ENCODE measurements around the gene FOXP2.

Gene FOXP2

DNA sequence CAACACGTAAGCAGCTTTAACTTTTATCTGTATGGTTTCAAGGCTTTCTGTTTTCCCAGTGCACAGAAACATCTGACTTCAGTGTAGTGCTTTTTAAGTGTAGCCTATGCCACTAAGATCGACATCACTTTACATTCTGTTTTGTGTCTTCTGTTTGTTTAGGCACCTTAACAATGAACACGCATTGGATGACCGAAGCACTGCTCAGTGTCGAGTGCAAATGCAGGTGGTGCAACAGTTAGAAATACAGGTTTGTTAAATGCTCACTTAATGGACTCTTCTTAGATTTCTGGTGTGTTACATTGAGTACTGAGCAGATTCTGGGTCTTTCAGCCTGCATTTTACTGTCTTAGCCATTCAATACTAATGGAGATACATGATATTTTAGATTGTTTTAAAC is 237.4 kb downstream of the FOXP2 start:
- H3K27ac ChIP-seq (ENCODE audit: low read length): no peak overlapping the region
- no peak overlapping the region for H3K9ac ChIP-seq (ENCODE audit: low read depth, low read length)
- TF ChIP-seq, protein P1, sequence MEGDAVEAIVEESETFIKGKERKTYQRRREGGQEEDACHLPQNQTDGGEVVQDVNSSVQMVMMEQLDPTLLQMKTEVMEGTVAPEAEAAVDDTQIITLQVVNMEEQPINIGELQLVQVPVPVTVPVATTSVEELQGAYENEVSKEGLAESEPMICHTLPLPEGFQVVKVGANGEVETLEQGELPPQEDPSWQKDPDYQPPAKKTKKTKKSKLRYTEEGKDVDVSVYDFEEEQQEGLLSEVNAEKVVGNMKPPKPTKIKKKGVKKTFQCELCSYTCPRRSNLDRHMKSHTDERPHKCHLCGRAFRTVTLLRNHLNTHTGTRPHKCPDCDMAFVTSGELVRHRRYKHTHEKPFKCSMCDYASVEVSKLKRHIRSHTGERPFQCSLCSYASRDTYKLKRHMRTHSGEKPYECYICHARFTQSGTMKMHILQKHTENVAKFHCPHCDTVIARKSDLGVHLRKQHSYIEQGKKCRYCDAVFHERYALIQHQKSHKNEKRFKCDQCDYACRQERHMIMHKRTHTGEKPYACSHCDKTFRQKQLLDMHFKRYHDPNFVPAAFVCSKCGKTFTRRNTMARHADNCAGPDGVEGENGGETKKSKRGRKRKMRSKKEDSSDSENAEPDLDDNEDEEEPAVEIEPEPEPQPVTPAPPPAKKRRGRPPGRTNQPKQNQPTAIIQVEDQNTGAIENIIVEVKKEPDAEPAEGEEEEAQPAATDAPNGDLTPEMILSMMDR (IDR thresholded peaks at IDR 0.05; ENCODE audit: borderline replicate concordance, extremely low read depth, low read length, poor library complexity, severe bottlenecking): no peak
- TF ChIP-seq EZH2 (IDR thresholded peaks at IDR 0.05; ENCODE audit: borderline replicate concordance, low read depth, low read length, severe bottlenecking): no peak
- no peaks in the 10 kb centered on the region for H3K4me1 ChIP-seq (ENCODE audit: insufficient read depth, low read length)
- no peak overlapping the region for H2AFZ ChIP-seq (ENCODE audit: low read depth, low read length)
- H3K27me3 ChIP-seq (ENCODE audit: insufficient read depth, low read length, poor library complexity): no peaks in the 10 kb centered on the region
- ATAC-seq (ENCODE audit: insufficient read depth, low read depth) (no peak), DNase-seq (no peak)
- H3K36me3 ChIP-seq (ENCODE audit: insufficient read depth, low read length): no peaks in the 10 kb centered on the region
- H4K20me1 ChIP-seq (ENCODE audit: insufficient read depth, low read length): no peaks in the 10 kb centered on the region
- H3K9me3 ChIP-seq (ENCODE audit: insufficient read depth, low read length, severe bottlenecking): no peaks in the 10 kb centered on the region
- H3K4me2 ChIP-seq (ENCODE audit: insufficient read depth, low read length): no peak overlapping the region
- H3K4me3 ChIP-seq (ENCODE audit: low read depth in 1 of 2, low read length in 2 of 2): no peak overlapping the region
- H3K79me2 ChIP-seq (ENCODE audit: insufficient read depth, low read length): no peaks in the 10 kb centered on the region

DNA sequence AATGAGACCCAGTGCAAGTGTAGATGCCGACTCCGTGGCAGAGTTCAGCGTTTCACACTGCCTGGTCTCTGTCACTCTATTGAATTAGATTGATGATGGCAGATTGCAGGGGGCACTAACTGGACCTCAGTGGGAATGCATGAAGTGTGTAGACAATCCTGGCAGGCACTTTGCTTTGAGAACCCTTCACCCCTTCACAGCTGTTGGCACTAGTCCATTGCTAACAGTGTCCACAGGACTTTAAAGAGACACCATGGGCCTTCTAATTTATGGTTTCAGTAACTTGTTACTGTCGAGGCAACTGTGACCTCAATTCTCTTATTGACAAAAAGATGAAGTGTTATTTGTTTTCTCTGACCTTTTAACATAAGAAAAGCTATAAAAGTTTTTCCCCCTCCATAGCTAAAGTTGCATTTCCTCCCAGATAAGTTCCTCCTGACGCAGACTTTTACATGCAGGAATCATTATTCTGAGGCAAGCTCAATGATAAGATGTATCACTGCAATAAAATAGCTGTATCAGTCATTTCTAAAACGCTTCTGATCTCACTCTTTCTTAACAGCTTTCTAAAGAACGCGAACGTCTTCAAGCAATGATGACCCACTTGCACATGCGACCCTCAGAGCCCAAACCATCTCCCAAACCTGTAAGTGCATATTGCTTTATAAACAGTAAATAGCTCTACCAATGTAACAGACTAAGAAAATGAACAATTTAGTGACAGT is 238.9 kb downstream of the FOXP2 start:
- Histone ChIP-seq H3K9ac (ENCODE audit: low read depth, low read length) (no peak overlapping the region), H4K20me1 (ENCODE audit: insufficient read depth, low read length) (no peaks in the 10 kb centered on the region), H3K9me3 (ENCODE audit: insufficient read depth, low read length, severe bottlenecking) (no peaks in the 10 kb centered on the region), H3K36me3 (ENCODE audit: insufficient read depth, low read length) (no peaks in the 10 kb centered on the region), H3K4me2 (ENCODE audit: insufficient read depth, low read length) (no peak overlapping the region), H3K79me2 (ENCODE audit: insufficient read depth, low read length) (no peaks in the 10 kb centered on the region), H3K4me3 (ENCODE audit: low read depth in 1 of 2, low read length in 2 of 2) (no peak overlapping the region), H3K27ac (ENCODE audit: low read length) (no peak overlapping the region), H3K27me3 (ENCODE audit: insufficient read depth, low read length, poor library complexity) (no peaks in the 10 kb centered on the region), H3K4me1 (ENCODE audit: insufficient read depth, low read length) (no peaks in the 10 kb centered on the region), H2AFZ (ENCODE audit: low read depth, low read length) (no peak overlapping the region)
- DNase-seq: no peak
- no peak for TF ChIP-seq EZH2 (IDR thresholded peaks at IDR 0.05; ENCODE audit: borderline replicate concordance, low read depth, low read length, severe bottlenecking)
- TF ChIP-seq, protein P1 (IDR thresholded peaks at IDR 0.05; ENCODE audit: borderline replicate concordance, extremely low read depth, low read length, poor library complexity, severe bottlenecking): no peak
- no peak for ATAC-seq (ENCODE audit: insufficient read depth, low read depth)

DNA sequence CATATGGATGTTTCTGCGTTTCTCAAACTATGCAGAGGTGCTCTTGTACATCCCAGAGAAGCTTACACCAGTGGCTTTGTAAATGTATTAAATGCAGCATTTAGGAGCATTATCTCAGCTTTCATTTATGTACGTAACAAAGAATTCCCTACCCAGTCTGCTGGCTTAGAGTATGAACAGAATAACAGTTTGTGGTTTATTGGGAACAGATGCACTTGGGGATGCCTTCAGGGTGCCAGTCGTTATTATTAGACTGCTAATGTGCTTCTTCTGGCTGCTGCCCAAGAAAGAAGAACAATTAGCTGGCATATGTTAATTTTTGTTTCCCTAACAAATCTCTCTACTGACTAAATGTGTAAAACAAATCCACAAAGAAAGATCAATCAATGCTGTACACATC is 241.9 kb downstream of the FOXP2 start:
- no peak for DNase-seq

More for the DNA sequence above, 241.9 kb downstream of the FOXP2 start:
- Histone ChIP-seq H3K27me3 (ENCODE audit: insufficient read depth, low read length, poor library complexity) (no peaks in the 10 kb centered on the region), H3K4me3 (ENCODE audit: low read depth in 1 of 2, low read length in 2 of 2) (no peak overlapping the region), H3K4me2 (ENCODE audit: insufficient read depth, low read length) (no peak overlapping the region), H3K4me1 (ENCODE audit: insufficient read depth, low read length) (no peaks in the 10 kb centered on the region), H3K79me2 (ENCODE audit: insufficient read depth, low read length) (no peaks in the 10 kb centered on the region), H3K36me3 (ENCODE audit: insufficient read depth, low read length) (no peaks in the 10 kb centered on the region), H2AFZ (ENCODE audit: low read depth, low read length) (no peak overlapping the region), H3K9me3 (ENCODE audit: insufficient read depth, low read length, severe bottlenecking) (no peaks in the 10 kb centered on the region), H3K9ac (ENCODE audit: low read depth, low read length) (no peak overlapping the region), H3K27ac (ENCODE audit: low read length) (no peak overlapping the region), H4K20me1 (ENCODE audit: insufficient read depth, low read length) (no peaks in the 10 kb centered on the region)
- TF ChIP-seq EZH2 (IDR thresholded peaks at IDR 0.05; ENCODE audit: borderline replicate concordance, low read depth, low read length, severe bottlenecking): no peak
- TF ChIP-seq, protein P1 (IDR thresholded peaks at IDR 0.05; ENCODE audit: borderline replicate concordance, extremely low read depth, low read length, poor library complexity, severe bottlenecking): no peak
- no peak for ATAC-seq (ENCODE audit: insufficient read depth, low read depth)
